GF-D8 (cell line): Measurements from ENCODE around the gene HOPX.
"Not testable (repeated sequence)": the region's sequence is repeated elsewhere in the genome, so short reads cannot be mapped to it uniquely, and the experiment has no call there.

Source experiments
- DNase-seq: peaks from one replicate; lab custom pipeline; 2025; lab: John Stamatoyannopoulos, UW

HOPX gene

GRCh38 chr4:56654238-56654632 is 26.9 kb downstream of the HOPX start:
- no peak for DNase-seq

- no peak for DNase-seq
Measured at GRCh38 chr4:56653461-56654237, 27.4 kb downstream of the HOPX start.

- DNase-seq, result no peak
Measured at GRCh38 chr4:56652196-56652595, 28.9 kb downstream of the HOPX start.

- no peak for DNase-seq
Measured at GRCh38 chr4:56651056-56651350, 30.1 kb downstream of the HOPX start.

- DNase-seq, result no peak
Measured at GRCh38 chr4:56650262-56651055, 30.6 kb downstream of the HOPX start.

GRCh38 chr4:56649445-56650261 is 31.4 kb downstream of the HOPX start:
- DNase-seq, result no peak

GRCh38 chr4:56648824-56649151 is 32.3 kb downstream of the HOPX start:
- no peak for DNase-seq

GRCh38 chr4:56648021-56648823 is 32.9 kb downstream of the HOPX start:
- no peak for DNase-seq

- no peak for DNase-seq
Measured at GRCh38 chr4:56646341-56646740, 34.8 kb downstream of the HOPX start.

GRCh38 chr4:56643596-56643995 is 37.5 kb downstream of the HOPX start:
- DNase-seq, result no peak

GRCh38 chr4:56641494-56642051 is 39.5 kb downstream of the HOPX start:
- no peak for DNase-seq

- no peak for DNase-seq
Measured at GRCh38 chr4:56640621-56641493, 40.2 kb downstream of the HOPX start.

- no peak for DNase-seq
Measured at GRCh38 chr4:56637791-56638190, 43.3 kb downstream of the HOPX start.

GRCh38 chr4:56637154-56637553 is 43.9 kb downstream of the HOPX start:
- DNase-seq, result no peak

GRCh38 chr4:56634954-56635353 is 46.1 kb downstream of the HOPX start:
- DNase-seq, result not testable (repeated sequence)

GRCh38 chr4:56633486-56633885 is 47.6 kb downstream of the HOPX start:
- no peak for DNase-seq

GRCh38 chr4:56630876-56631666 is 50.0 kb downstream of the HOPX start:
- no peak for DNase-seq

- no peak for DNase-seq
Measured at GRCh38 chr4:56628592-56628991, 52.5 kb downstream of the HOPX start.

- no peak for DNase-seq
Measured at GRCh38 chr4:56627985-56628384, 53.1 kb downstream of the HOPX start.

- no peak for DNase-seq
Measured at GRCh38 chr4:56627375-56627774, 53.7 kb downstream of the HOPX start.
